Glutamatergic neuron (in vitro differentiated cells): ENCODE data around the gene ITGA8. TPM values are rescaled to one million over a fixed set of nuclear protein-coding genes. Genes with fewer than 3 reads are reported as not detected.

Source experiments
- DNase-seq: peaks from one replicate; pipeline ENCODE4 v3.0.0; 2022
- H3K27ac Mint-ChIP-seq: one replicate; pipeline ENCODE4 v1.8.0; 2020; ENCODE audit warnings: mild to moderate bottlenecking, mixed read lengths, inconsistent platforms; ENCODE audit not compliant: unreplicated experiment
- H3K27me3 Mint-ChIP-seq: one replicate; pipeline ENCODE4 v1.8.0; 2020; ENCODE audit warnings: mild to moderate bottlenecking, moderate library complexity, mixed read lengths, inconsistent platforms; ENCODE audit not compliant: unreplicated experiment
- H3K36me3 Mint-ChIP-seq: one replicate; pipeline ENCODE4 v1.8.0; 2020; ENCODE audit warnings: mild to moderate bottlenecking, mixed read lengths, inconsistent platforms; ENCODE audit not compliant: unreplicated experiment
- H3K4me1 Mint-ChIP-seq: one replicate; pipeline ENCODE4 v1.8.0; 2020; ENCODE audit warnings: mild to moderate bottlenecking, low read depth, mixed read lengths, inconsistent platforms; ENCODE audit not compliant: unreplicated experiment
- H3K4me3 Mint-ChIP-seq: one replicate; pipeline ENCODE4 v1.8.0; 2020; ENCODE audit warnings: mild to moderate bottlenecking, mixed read lengths, inconsistent platforms; ENCODE audit not compliant: unreplicated experiment
- H3K9me3 Mint-ChIP-seq: one replicate; pipeline ENCODE4 v1.8.0; 2020; ENCODE audit warnings: mild to moderate bottlenecking, moderate library complexity, mixed read lengths, inconsistent platforms; ENCODE audit not compliant: unreplicated experiment
- total RNA-seq: library from RNA; stranded (reverse); fragmentation: NEBNext Ultra II Directional; extraction: Animal tissue kit (Norgen Biotek cat#: 25700); gene quantifications from one replicate; pipeline ENCODE4 v1.2.1, GENCODE V29; 2021; ENCODE audit not compliant: unreplicated experiment
- TF ChIP-seq, protein P1 (sequence below): fragments of 200-600 bp; sonication (generic); IDR thresholded peaks from one replicate; pipeline ENCODE4 v1.5.0; 2021; ENCODE audit not compliant: partially characterized antibody, unreplicated experiment

Gene ITGA8
- total RNA-seq, 1 donor from 2014 or later, result 0.93 TPM

DNA sequence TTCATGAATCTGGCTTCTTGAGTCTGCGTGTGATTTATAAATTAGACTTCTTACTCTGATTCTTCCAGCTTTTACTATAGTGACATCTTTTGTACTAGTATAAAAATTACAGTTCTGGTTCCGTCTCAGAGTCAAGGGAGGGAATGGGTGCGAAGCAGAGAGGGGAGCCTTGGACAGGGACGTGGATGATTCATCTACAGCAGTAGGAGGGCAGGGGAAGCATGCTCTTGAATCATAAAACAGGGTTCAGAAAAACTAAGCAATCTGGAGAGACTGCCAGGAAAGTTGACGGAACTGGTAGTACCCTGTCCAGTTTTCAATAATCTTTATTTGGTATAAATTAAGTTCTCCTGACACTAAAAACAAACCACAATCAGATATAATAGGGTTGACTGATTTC, 58.1 kb downstream of the ITGA8 start:
- no peaks in the 10 kb centered on the region for H3K9me3 Mint-ChIP-seq
- no peak overlapping the region for H3K27ac Mint-ChIP-seq
- no peaks in the 10 kb centered on the region for H3K36me3 Mint-ChIP-seq
- H3K4me1 Mint-ChIP-seq, result no peaks in the 10 kb centered on the region
- DNase-seq, result no peak
- no peak overlapping the region for H3K4me3 Mint-ChIP-seq
- no peaks in the 10 kb centered on the region for H3K27me3 Mint-ChIP-seq
- TF ChIP-seq, protein P1, sequence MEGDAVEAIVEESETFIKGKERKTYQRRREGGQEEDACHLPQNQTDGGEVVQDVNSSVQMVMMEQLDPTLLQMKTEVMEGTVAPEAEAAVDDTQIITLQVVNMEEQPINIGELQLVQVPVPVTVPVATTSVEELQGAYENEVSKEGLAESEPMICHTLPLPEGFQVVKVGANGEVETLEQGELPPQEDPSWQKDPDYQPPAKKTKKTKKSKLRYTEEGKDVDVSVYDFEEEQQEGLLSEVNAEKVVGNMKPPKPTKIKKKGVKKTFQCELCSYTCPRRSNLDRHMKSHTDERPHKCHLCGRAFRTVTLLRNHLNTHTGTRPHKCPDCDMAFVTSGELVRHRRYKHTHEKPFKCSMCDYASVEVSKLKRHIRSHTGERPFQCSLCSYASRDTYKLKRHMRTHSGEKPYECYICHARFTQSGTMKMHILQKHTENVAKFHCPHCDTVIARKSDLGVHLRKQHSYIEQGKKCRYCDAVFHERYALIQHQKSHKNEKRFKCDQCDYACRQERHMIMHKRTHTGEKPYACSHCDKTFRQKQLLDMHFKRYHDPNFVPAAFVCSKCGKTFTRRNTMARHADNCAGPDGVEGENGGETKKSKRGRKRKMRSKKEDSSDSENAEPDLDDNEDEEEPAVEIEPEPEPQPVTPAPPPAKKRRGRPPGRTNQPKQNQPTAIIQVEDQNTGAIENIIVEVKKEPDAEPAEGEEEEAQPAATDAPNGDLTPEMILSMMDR, result no peak

DNA sequence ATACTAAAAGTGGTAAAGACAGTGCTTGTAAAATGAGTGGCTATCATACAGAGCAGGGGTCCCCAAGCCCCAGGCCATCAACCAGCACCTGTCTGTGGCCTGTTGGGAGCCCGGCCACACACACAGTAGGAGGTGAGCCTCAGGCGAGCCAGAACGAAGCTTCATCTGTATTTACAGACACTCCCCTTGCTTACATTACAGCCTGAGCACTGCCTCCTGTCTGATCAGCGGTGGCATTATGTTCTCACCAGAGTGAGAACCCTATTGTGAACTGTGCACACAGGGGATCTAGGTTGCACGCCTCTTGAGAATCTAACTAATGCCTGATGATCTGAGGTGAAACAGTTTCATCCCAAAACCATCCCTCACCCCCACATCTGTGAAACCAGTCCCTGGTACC, 58.7 kb downstream of the ITGA8 start:
- Mint-ChIP-seq H3K36me3 (no peaks in the 10 kb centered on the region), H3K27me3 (no peaks in the 10 kb centered on the region), H3K9me3 (no peaks in the 10 kb centered on the region), H3K27ac (no peak overlapping the region), H3K4me1 (no peaks in the 10 kb centered on the region), H3K4me3 (no peak overlapping the region)
- no peak for DNase-seq
- TF ChIP-seq, protein P1, result no peak

DNA sequence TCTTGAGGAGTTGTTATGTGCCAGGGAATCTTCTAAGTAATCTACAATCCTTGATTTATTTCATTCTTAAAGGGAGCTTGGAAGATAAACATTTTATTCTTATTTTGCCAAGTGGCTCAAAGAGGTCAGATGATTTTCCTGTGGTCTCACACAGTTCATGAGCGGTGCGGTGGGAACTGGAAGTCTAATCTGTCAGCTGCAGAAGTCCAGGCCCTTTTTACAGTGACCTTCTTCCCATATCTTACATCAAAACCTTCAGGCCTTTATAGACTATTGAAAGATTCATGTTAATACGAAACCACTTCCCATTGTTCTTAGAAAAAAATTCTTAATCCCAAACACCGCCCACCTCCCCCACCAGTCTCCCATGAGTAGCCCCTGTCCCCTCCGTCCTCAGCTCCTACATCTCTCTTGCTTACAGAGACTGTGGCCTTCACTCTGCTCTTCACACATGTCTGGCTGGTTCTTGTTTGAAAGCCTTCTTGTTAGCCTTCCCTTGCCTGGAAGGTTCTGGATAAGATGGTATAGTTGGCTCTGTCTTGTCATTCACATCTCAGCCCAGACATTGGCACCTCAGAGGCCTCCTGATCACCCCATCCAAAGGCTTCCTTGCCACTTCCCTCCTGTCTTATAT, 61.5 kb downstream of the ITGA8 start:
- Mint-ChIP-seq H3K9me3 (no peaks in the 10 kb centered on the region), H3K4me3 (no peak overlapping the region), H3K4me1 (no peaks in the 10 kb centered on the region), H3K27me3 (no peaks in the 10 kb centered on the region), H3K36me3 (no peaks in the 10 kb centered on the region), H3K27ac (no peak overlapping the region)
- DNase-seq, result no peak
- TF ChIP-seq, protein P1, result no peak

DNA sequence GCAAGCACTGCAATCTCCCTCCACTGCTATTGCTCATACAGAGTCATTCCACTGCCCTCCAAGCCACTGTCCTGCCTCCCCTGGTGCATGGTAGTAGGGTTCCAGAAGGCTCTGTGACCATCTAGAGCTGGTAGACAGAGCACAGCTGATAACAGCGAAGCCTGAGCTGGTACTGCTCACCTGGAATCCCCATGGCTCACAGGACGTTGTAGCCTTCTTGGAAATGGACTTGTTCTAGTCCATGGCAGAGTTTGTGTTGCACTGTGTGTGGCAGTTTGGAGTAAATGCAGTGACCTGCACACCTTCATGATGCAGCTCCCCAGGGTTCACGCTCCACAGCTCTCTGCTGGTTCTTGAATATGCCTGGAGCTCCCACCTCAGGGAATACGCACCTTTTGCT, 67.0 kb downstream of the ITGA8 start:
- Mint-ChIP-seq H3K9me3 (no peaks in the 10 kb centered on the region), H3K36me3 (no peaks in the 10 kb centered on the region), H3K27ac (no peak overlapping the region), H3K27me3 (no peaks in the 10 kb centered on the region), H3K4me3 (no peak overlapping the region), H3K4me1 (no peaks in the 10 kb centered on the region)
- DNase-seq, result no peak
- TF ChIP-seq, protein P1, result no peak

DNA sequence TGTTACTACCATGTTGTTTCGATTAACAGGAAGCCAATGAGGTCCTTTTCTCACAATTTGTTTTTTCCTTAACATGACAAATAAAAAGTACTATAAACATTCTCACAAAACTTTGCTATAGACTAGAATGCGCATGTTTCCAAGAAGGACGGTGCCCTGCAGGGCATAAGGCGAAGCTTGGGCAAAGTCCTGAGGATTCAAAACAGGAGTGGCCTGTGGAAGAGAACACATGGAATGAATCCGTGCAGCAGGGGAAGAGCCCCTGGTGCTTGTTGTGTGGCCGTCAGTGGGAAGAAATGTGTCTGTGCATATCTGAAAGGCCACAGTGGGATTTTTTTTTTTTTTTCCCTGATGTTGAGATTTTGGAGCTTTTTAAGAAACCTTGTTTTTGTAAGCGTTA, 67.6 kb downstream of the ITGA8 start:
- Mint-ChIP-seq H3K4me1 (no peaks in the 10 kb centered on the region), H3K36me3 (no peaks in the 10 kb centered on the region), H3K27me3 (no peaks in the 10 kb centered on the region), H3K27ac (no peak overlapping the region), H3K4me3 (no peak overlapping the region), H3K9me3 (no peaks in the 10 kb centered on the region)
- TF ChIP-seq, protein P1, result no peak
- no peak for DNase-seq
